Stomach (tissue), 9 donors: ENCODE data around the gene DCN. TPM values are rescaled to one million over a fixed set of nuclear protein-coding genes. Genes with fewer than 3 reads are reported as not detected.

ENCODE experiments used
- DNase-seq, 2 donors: peaks; one replicate each; pipeline versions ENCODE4 v3.0.0 to v3.0.0-alpha.2; 2013 to 2019
- H3K27ac ChIP-seq, 5 donors: fragments of 200-600 bp in 4 of 5; sonication (generic) in 4 of 5; one replicate each; pipeline ENCODE4 v1.5.1; 2013 to 2019; ENCODE audit warnings: mild to moderate bottlenecking in 1 of 5, moderate library complexity in 1 of 5
- H3K27me3 ChIP-seq, 3 donors: fragments of 200-600 bp; sonication (generic); one replicate each; pipeline ENCODE4 v1.5.1; 2017 to 2019; ENCODE audit warnings: mixed run types in 1 of 3
- H3K36me3 ChIP-seq, 4 donors: fragments of 200-600 bp; sonication (generic); 1 replicate in 3 of 4; 2 replicates in 1 of 4; pipeline ENCODE4 v1.5.1; 2016 to 2019
- H3K4me1 ChIP-seq, 4 donors: fragments of 200-600 bp; sonication (generic); one replicate each; pipeline ENCODE4 v1.5.1; 2016 to 2019
- H3K4me3 ChIP-seq, 4 donors: fragments of 200-600 bp; sonication (generic) in 3 of 4; one replicate each; pipeline ENCODE4 v1.5.1; 2016 to 2019; ENCODE audit warnings: mild to moderate bottlenecking in 1 of 4
- H3K9me3 ChIP-seq, 4 donors: fragments of 200-600 bp; sonication (generic); one replicate each; pipeline ENCODE4 v1.5.1; 2016 to 2019
- CTCF ChIP-seq, 7 experiments: fragments of 450-650 bp in 4 of 7; fragments of 200-600 bp in 3 of 7; sonication (generic) in 3 of 7; IDR thresholded peaks; one replicate each; pipeline ENCODE4 v1.5.1; 2016 to 2019; ENCODE audit warnings: antibody characterized with exemption in 7 of 7, control low read depth in 2 of 7, mild to moderate bottlenecking in 1 of 7
- EP300 ChIP-seq: sonication (generic); formaldehyde crosslinking; IDR thresholded peaks from one replicate; pipeline ENCODE4 v1.6.1; 2017; ENCODE audit warnings: antibody characterized with exemption
- POLR2A ChIP-seq, 4 donors: fragments of 450-650 bp; IDR thresholded peaks; one replicate each; pipeline ENCODE4 v1.6.1; 2016; ENCODE audit warnings: antibody characterized with exemption in 4 of 4, control low read depth in 2 of 4, mild to moderate bottlenecking in 1 of 4, moderate library complexity in 1 of 4
- POLR2AphosphoS5 ChIP-seq, 3 donors: sonication (generic); formaldehyde crosslinking; IDR thresholded peaks; one replicate each; pipeline ENCODE4 v1.6.1; 2016; ENCODE audit warnings: antibody characterized with exemption in 3 of 3
- WGBS, 5 donors: extraction: QIAGEN DNeasy Blood & Tissue Kit in 3 of 5; methylation state at CpG; one replicate each; pipeline versions ENCODE4 v1.1.5 to v1.1.7; 2013 to 2018; 5-methylcytosine and 5-hydroxymethylcytosine counted together
- intact Hi-C: fragments of 100-400 bp; cut with DNase I; formaldehyde crosslinking; loops from one replicate; pipeline ENCODE4 v1.15.1; 2023; ENCODE audit warnings: low total_unique reads
- polyA plus RNA-seq, 3 donors: library from polyadenylated mRNA; stranded (reverse); fragments of 200-250 nt; gene quantifications; one replicate each; pipeline ENCODE4 v1.2.3, GENCODE V29; 2013
- total RNA-seq, 5 donors: library from RNA; depleted of rRNA; stranded (reverse); fragments of >200 nt; gene quantifications; one replicate each; pipeline versions ENCODE4 v1.1.0 to v1.2.3, GENCODE V29; 2014 to 2016
- donor health status: healthy with polysubstance abuse.
- donor health status: Bipolar disorder and iron deficiency.
- donor health status: healthy.

The DCN gene
- total and polyA plus RNA-seq, 8 donors: 145 to 1,044 (median 342) TPM

GRCh38 chr12:91139286-91139685 is 43.3 kb downstream of the DCN start:
- intact Hi-C loops: no loop called here
- no peaks in the 10 kb centered on the region for H3K36me3 ChIP-seq
- 36 to 48% (median 44%) methylated on average over 2 of the region's 2 CpGs for WGBS, 5 donors

GRCh38 chr12:91138337-91138920 is 44.2 kb downstream of the DCN start:
- no peak for TF ChIP-seq POLR2AphosphoS5 (IDR thresholded peaks at IDR 0.05)
- no peak for TF ChIP-seq POLR2A (IDR thresholded peaks at IDR 0.05)
- no peak for TF ChIP-seq CTCF (IDR thresholded peaks at IDR 0.05)
- Histone ChIP-seq H3K4me1 (peaks cover 6 to 43% (median 19%) of the 10 kb centered on the region in 4 donors), H3K4me3 (no peak overlapping the region), H3K36me3 (no peaks in the 10 kb centered on the region), H3K27ac (peak overlapping the region in 4 of 5 donors; percentile 2 to 56 (median 46)), H3K27me3 (no peaks in the 10 kb centered on the region), H3K9me3 (no peaks in the 10 kb centered on the region)
- DNase-seq: peak in 1 of 2 donors; percentile 50
- intact Hi-C loops: no loop called here
- WGBS, 5 donors: 13 to 23% (median 17%) methylated on average over 1 of the region's 1 CpG

More at GRCh38 chr12:91139286-91139685, 43.3 kb downstream of the DCN start:
- Histone ChIP-seq H3K9me3 (no peaks in the 10 kb centered on the region), H3K4me1 (peaks cover 6 to 43% (median 19%) of the 10 kb centered on the region in 4 donors), H3K27me3 (no peaks in the 10 kb centered on the region), H3K4me3 (no peak overlapping the region), H3K27ac (peak overlapping the region in 3 of 5 donors; percentile 44 to 56 (median 53))
- TF ChIP-seq EP300: no peak
- TF ChIP-seq CTCF (IDR thresholded peaks at IDR 0.05): no peak
- TF ChIP-seq POLR2A (IDR thresholded peaks at IDR 0.05): no peak
- no peak for TF ChIP-seq POLR2AphosphoS5 (IDR thresholded peaks at IDR 0.05)
- peak in 1 of 2 donors; percentile 49 for DNase-seq

- Histone ChIP-seq H3K27me3 (no peaks in the 10 kb centered on the region), H3K4me3 (no peak overlapping the region), H3K27ac (no peak overlapping the region), H3K9me3 (no peaks in the 10 kb centered on the region), H3K4me1 (peaks cover 6 to 15% (median 9%) of the 10 kb centered on the region in 4 donors), H3K36me3 (no peaks in the 10 kb centered on the region)
- intact Hi-C loops: no loop called here
- TF ChIP-seq POLR2AphosphoS5 (IDR thresholded peaks at IDR 0.05) (no peak), EP300 (no peak), CTCF (IDR thresholded peaks at IDR 0.05) (no peak), POLR2A (IDR thresholded peaks at IDR 0.05) (no peak)
- DNase-seq: no peak
- WGBS, 5 donors: 77 to 91% (median 89%) methylated on average over 1 of the region's 1 CpG
These were observed 48.7 kb downstream of the DCN start for GRCh38 chr12:91133871-91134270.

GRCh38 chr12:91129662-91130362 is 52.8 kb downstream of the DCN start:
- Histone ChIP-seq H3K27ac (no peak overlapping the region), H3K4me3 (no peak overlapping the region), H3K36me3 (no peaks in the 10 kb centered on the region), H3K9me3 (no peaks in the 10 kb centered on the region), H3K4me1 (no peaks in the 10 kb centered on the region), H3K27me3 (no peaks in the 10 kb centered on the region)
- intact Hi-C loops: no loop called here
- 83 to 94% (median 89%) methylated on average over 2 of the region's 2 CpGs for WGBS, 5 donors
- no peak for DNase-seq
- no peak for TF ChIP-seq POLR2A (IDR thresholded peaks at IDR 0.05)
- no peak for TF ChIP-seq POLR2AphosphoS5 (IDR thresholded peaks at IDR 0.05)
- no peak for TF ChIP-seq EP300
- TF ChIP-seq CTCF (IDR thresholded peaks at IDR 0.05): no peak
